Loucy (cell line): ENCODE results near the gene CSNK1G1.

Source experiments
- H2AFZ ChIP-seq: fragments of 200-600 bp; sonication (generic); 2 replicates; pipeline ENCODE4 v1.6.0; 2016; ENCODE audit warnings: antibody characterized with exemption, mild to moderate bottlenecking, low read length, moderate library complexity
- H3F3A ChIP-seq: fragments of 200-600 bp; 2 replicates; pipeline ENCODE4 v1.6.0; 2016; ENCODE audit warnings: antibody characterized with exemption, low read depth, mild to moderate bottlenecking
- H3K27me3 ChIP-seq: fragments of 200-600 bp; sonication (generic); 2 replicates; pipeline ENCODE4 v1.6.1; 2014; ENCODE audit warnings: low read length, mild to moderate bottlenecking; ENCODE audit not compliant: insufficient read depth, poor library complexity, severe bottlenecking
- H3K36me3 ChIP-seq: fragments of 200-600 bp; sonication (generic); 2 replicates; pipeline ENCODE4 v1.6.1; 2016; ENCODE audit warnings: low read length; ENCODE audit not compliant: insufficient read depth
- H3K4me1 ChIP-seq: fragments of 200-600 bp; sonication (generic); 2 replicates; pipeline ENCODE4 v1.5.1; 2014; ENCODE audit warnings: low read length, mild to moderate bottlenecking; ENCODE audit not compliant: insufficient read depth, poor library complexity, severe bottlenecking
- H3K4me2 ChIP-seq: fragments of 200-600 bp; sonication (generic); 2 replicates; pipeline ENCODE4 v1.6.0; 2014; ENCODE audit warnings: antibody characterized with exemption, low read length, low read depth, mild to moderate bottlenecking; ENCODE audit not compliant: poor library complexity, severe bottlenecking
- H3K4me3 ChIP-seq: fragments of 200-600 bp; sonication (generic); 2 replicates; pipeline ENCODE4 v1.5.1; 2014; ENCODE audit warnings: low read length, mild to moderate bottlenecking, mixed read lengths; ENCODE audit not compliant: poor library complexity, severe bottlenecking
- H3K79me2 ChIP-seq: fragments of 200-600 bp; sonication (generic); 2 replicates; pipeline ENCODE4 v1.6.1; 2014; ENCODE audit warnings: low read length; ENCODE audit not compliant: insufficient read depth
- H3K9ac ChIP-seq: fragments of 200-600 bp; sonication (generic); 2 replicates; pipeline ENCODE4 v1.6.0; 2014; ENCODE audit warnings: mild to moderate bottlenecking, low read depth, low read length, moderate library complexity; ENCODE audit not compliant: poor library complexity, severe bottlenecking
- H3K9me2 ChIP-seq: fragments of 200-600 bp; sonication (generic); replicated peaks from 2 replicates; pipeline ENCODE4 v1.6.1; 2016; ENCODE audit warnings: low read depth, low read length, mixed read lengths
- H3K9me3 ChIP-seq: fragments of 200-600 bp; sonication (generic); 2 replicates; pipeline ENCODE4 v1.6.1; 2014; ENCODE audit warnings: mild to moderate bottlenecking, antibody characterized with exemption, low read length, low read depth; ENCODE audit not compliant: insufficient read depth
- H4K20me1 ChIP-seq: fragments of 200-600 bp; sonication (generic); 2 replicates; pipeline ENCODE4 v1.6.0; 2014; ENCODE audit warnings: antibody characterized with exemption, low read length, mild to moderate bottlenecking; ENCODE audit not compliant: insufficient read depth, poor library complexity, severe bottlenecking
- EZH2phosphoT487 ChIP-seq: fragments of 200-600 bp; IDR thresholded peaks from 2 replicates; pipeline ENCODE4 v1.6.1; 2018; ENCODE audit warnings: antibody characterized with exemption, mild to moderate bottlenecking, moderate library complexity, borderline replicate concordance
- TF ChIP-seq, protein P1 (sequence below): fragments of 200-600 bp; sonication (generic); conservative IDR thresholded peaks from 2 replicates; pipeline ENCODE4 v1.5.1; 2014; ENCODE audit warnings: mild to moderate bottlenecking, antibody characterized with exemption, low read length

CSNK1G1 gene

DNA sequence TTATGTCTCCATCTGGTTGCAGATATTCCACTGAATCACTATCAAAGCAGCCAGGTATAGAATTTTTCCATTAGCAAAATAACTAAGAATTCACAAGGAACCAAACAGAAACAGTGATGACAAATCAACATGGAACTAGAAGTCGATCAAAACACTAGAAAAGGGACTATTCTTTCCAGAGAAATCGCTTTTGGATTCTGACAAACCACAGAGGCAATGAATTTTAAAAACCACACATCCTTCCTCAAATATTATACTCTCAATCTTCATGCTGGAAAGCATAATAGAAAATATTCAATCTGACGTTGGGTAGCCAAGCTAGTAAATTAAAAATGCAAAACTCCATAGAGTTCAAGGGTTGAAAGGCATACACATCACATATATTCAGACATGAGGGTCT lies 99.9 kb downstream of the CSNK1G1 start:
- Histone ChIP-seq H3K9me3 (no peaks in the 10 kb centered on the region), H4K20me1 (peaks cover 15% of the 10 kb centered on the region), H3K27me3 (no peaks in the 10 kb centered on the region), H2AFZ (no peak overlapping the region), H3K4me2 (no peak overlapping the region), H3K4me3 (no peak overlapping the region), H3K9me2 (no peaks in the 10 kb centered on the region), H3K79me2 (peaks cover 55% of the 10 kb centered on the region), H3K4me1 (peaks cover 14% of the 10 kb centered on the region), H3F3A (no peaks in the 10 kb centered on the region), H3K36me3 (peaks cover 20% of the 10 kb centered on the region; the same call in 1 of the 2 replicates), H3K9ac (no peak overlapping the region)
- TF ChIP-seq EZH2phosphoT487 = no peak
- TF ChIP-seq, protein P1, sequence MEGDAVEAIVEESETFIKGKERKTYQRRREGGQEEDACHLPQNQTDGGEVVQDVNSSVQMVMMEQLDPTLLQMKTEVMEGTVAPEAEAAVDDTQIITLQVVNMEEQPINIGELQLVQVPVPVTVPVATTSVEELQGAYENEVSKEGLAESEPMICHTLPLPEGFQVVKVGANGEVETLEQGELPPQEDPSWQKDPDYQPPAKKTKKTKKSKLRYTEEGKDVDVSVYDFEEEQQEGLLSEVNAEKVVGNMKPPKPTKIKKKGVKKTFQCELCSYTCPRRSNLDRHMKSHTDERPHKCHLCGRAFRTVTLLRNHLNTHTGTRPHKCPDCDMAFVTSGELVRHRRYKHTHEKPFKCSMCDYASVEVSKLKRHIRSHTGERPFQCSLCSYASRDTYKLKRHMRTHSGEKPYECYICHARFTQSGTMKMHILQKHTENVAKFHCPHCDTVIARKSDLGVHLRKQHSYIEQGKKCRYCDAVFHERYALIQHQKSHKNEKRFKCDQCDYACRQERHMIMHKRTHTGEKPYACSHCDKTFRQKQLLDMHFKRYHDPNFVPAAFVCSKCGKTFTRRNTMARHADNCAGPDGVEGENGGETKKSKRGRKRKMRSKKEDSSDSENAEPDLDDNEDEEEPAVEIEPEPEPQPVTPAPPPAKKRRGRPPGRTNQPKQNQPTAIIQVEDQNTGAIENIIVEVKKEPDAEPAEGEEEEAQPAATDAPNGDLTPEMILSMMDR = no peak

DNA sequence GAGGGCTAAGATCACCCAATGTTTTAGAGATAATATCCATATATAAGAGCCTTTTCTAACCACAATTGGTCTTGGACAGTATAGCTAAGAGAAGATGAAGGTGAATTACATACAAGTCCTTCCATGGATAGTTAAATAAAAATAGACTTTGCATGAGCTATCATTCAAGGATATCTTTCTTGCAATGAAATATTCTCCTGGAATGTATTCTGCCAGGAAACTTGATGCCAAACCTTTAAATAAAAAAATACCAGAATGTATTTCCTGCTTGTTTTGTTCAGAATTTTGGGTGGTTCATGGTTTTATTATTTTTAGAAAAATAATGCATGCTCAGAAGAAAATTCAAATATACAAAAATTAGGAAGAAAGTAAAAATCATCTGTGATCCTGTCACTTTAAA lies 104.3 kb downstream of the CSNK1G1 start:
- peaks cover 52% of the 10 kb centered on the region for H3K79me2 ChIP-seq
- H3K9ac ChIP-seq = no peak overlapping the region
- peaks cover 5% of the 10 kb centered on the region for H4K20me1 ChIP-seq
- peaks cover 25% of the 10 kb centered on the region for H3K4me1 ChIP-seq
- TF ChIP-seq EZH2phosphoT487 = no peak
- TF ChIP-seq, protein P1 = no peak
- peaks cover 30% of the 10 kb centered on the region; the same call in 1 of the 2 replicates for H3K36me3 ChIP-seq
- H3K27me3 ChIP-seq = no peaks in the 10 kb centered on the region
- H3K4me3 ChIP-seq = no peak overlapping the region
- no peaks in the 10 kb centered on the region for H3F3A ChIP-seq
- no peak overlapping the region for H2AFZ ChIP-seq
- no peak overlapping the region for H3K4me2 ChIP-seq
- H3K9me3 ChIP-seq = no peaks in the 10 kb centered on the region
- H3K9me2 ChIP-seq = no peaks in the 10 kb centered on the region

DNA sequence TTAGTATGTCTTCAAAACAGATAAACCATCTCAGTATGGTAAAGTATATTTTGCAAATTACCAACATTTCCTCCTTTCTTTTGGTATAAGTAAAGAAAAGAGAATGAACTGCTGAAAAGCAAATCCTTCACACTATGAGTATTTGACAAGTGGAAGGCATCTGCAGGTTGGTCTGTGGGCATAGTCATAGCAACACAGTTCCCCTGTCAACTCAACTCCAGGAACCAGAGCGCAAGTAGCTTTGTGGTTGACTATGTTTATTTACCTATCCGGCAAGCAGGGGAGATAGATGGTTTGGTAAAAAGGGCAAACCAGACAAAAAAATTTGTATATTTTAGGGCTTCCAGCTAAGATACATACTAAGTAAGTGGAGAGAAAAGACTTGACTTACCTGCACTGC lies 104.9 kb downstream of the CSNK1G1 start:
- no peaks in the 10 kb centered on the region for H3F3A ChIP-seq
- no peak overlapping the region for H3K4me3 ChIP-seq
- TF ChIP-seq, protein P1 = no peak
- TF ChIP-seq EZH2phosphoT487 = no peak
- H3K4me1 ChIP-seq = peaks cover 22% of the 10 kb centered on the region
- H3K9me2 ChIP-seq = no peaks in the 10 kb centered on the region
- H3K9me3 ChIP-seq = no peaks in the 10 kb centered on the region
- no peak overlapping the region for H3K4me2 ChIP-seq
- peaks cover 26% of the 10 kb centered on the region; the same call in 1 of the 2 replicates for H3K36me3 ChIP-seq
- peaks cover 52% of the 10 kb centered on the region; the same call in 1 of the 2 replicates for H3K79me2 ChIP-seq
- H3K27me3 ChIP-seq = no peaks in the 10 kb centered on the region
- H3K9ac ChIP-seq = no peak overlapping the region
- H2AFZ ChIP-seq = no peak overlapping the region
- peaks cover 5% of the 10 kb centered on the region for H4K20me1 ChIP-seq
